Measurements from ENCODE around the gene MARCHF9.

Gene MARCHF9

GRCh38 chr12:57796996-57797395 lies 42.1 kb downstream of the MARCHF9 start:
- DNase-seq (ENCODE audit: low read depth in 2 of 2): no peak

GRCh38 chr12:57797933-57798332 lies 43.0 kb downstream of the MARCHF9 start:
- no peak for DNase-seq (ENCODE audit: low read depth in 2 of 2)

GRCh38 chr12:57800965-57801364 lies 46.1 kb downstream of the MARCHF9 start:
- no peak for DNase-seq (ENCODE audit: low read depth in 2 of 2)

- no peak for DNase-seq (ENCODE audit: low read depth in 2 of 2)
Observed at GRCh38 chr12:57802607-57803006, 47.7 kb downstream of the MARCHF9 start.

- DNase-seq (ENCODE audit: low read depth in 2 of 2): no peak
Observed at GRCh38 chr12:57803319-57803893, 48.5 kb downstream of the MARCHF9 start.

- no peak for DNase-seq (ENCODE audit: low read depth in 2 of 2)
Observed at GRCh38 chr12:57806677-57807076, 51.8 kb downstream of the MARCHF9 start.

GRCh38 chr12:57807285-57807684 lies 52.4 kb downstream of the MARCHF9 start:
- no peak for DNase-seq (ENCODE audit: low read depth in 2 of 2)

- DNase-seq (ENCODE audit: low read depth in 2 of 2): no peak
Observed at GRCh38 chr12:57808351-57808750, 53.4 kb downstream of the MARCHF9 start.

GRCh38 chr12:57809425-57809824 lies 54.5 kb downstream of the MARCHF9 start:
- no peak for DNase-seq (ENCODE audit: low read depth in 2 of 2)
